ENCODE measurements around the gene STEAP1B.

Gene STEAP1B

DNA sequence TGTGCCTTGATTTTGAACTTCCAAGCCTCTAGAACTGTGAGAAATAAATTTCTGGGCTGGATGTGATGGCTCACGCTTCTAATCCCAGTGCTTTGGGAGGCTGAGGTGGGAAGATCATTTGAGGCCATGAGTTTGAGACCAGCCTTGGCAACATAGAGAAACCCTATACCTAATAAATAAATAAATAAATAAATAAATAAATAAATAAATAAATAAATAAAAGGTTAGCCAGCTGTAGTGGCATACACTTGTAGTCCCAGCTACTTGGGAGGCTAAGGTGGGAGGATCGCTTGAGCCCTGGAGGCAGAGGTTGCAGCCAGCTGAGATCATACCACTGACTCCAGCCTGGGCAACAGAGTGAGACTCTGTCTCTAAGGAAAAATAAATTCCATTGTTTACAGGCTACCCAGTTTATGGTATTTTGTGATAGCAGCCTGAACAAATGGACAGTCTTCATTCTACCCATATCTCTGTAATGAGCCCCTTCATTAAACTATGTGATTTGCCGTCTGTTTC, 67.7 kb downstream of the STEAP1B start:
- DNase-seq (ENCODE audit: low read depth, low spot score), result no peak

GRCh38 chr7:22430457-22430856, 69.5 kb downstream of the STEAP1B start:
- no peak for DNase-seq (ENCODE audit: low read depth, low spot score)

GRCh38 chr7:22429386-22429785, 70.6 kb downstream of the STEAP1B start:
- DNase-seq (ENCODE audit: low read depth, low spot score), result no peak

- no peak for DNase-seq (ENCODE audit: low read depth, low spot score)
These were observed 72.1 kb downstream of the STEAP1B start for GRCh38 chr7:22427855-22428254.

DNA sequence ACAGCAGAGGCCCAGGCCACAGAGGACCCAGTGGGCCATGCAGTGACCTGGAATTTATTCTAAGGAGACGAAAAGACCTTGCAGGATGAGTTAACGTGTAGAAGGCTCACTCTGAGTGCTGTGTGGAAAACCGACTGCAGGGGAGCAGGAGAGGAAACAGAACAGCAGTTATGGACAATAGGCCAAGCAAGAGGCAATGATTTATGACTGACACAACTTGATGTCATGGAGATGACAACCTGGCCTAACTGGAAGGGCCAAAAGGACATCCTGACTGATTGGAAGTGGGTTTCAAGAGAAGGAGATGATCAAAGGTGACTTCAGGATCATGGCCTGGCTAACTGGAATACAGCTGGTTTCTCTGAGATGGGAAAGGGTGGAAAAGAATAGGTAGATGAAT, 72.9 kb downstream of the STEAP1B start:
- no peak for DNase-seq (ENCODE audit: low read depth, low spot score)

GRCh38 chr7:22426463-22427094, 73.4 kb downstream of the STEAP1B start:
- DNase-seq (ENCODE audit: low read depth, low spot score), result no peak

- DNase-seq (ENCODE audit: low read depth, low spot score), result no peak
These were observed 74.6 kb downstream of the STEAP1B start for GRCh38 chr7:22425361-22425760.

DNA sequence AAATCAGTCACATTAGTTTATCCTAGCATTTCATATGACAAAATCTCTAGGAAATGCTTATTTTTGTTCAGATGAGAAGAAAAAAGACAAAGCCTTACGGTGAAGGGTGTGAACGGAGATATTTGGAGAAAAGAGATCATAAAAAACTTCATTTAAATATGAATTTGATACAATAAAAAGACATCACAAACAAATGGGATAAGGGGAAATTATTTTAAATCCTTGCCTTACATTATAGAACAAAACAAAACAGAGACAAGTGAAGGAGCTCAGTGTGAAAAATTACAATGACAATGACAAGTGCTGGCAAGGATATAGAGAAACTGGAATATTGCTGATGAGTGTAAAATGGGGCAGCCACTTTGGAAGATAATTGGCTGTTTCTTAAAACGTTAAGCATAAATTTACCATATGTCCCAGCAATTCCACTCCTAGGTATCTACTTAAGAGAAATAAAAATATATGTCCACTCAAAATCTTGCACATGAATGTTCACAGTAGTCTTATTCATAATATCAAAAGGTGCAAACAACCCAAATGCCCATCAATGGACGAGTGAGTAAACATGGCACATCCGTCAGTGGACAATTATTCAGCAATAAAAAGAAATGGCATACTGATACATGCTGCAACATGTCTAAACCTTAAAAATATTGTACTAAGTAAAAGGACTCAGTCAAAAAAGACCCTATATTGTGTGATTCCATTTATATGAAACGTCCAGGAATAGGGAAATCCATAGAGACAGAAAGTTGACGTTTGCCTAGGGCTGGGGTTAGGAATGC, 77.0 kb downstream of the STEAP1B start:
- no peak for DNase-seq (ENCODE audit: low read depth, low spot score)

DNA sequence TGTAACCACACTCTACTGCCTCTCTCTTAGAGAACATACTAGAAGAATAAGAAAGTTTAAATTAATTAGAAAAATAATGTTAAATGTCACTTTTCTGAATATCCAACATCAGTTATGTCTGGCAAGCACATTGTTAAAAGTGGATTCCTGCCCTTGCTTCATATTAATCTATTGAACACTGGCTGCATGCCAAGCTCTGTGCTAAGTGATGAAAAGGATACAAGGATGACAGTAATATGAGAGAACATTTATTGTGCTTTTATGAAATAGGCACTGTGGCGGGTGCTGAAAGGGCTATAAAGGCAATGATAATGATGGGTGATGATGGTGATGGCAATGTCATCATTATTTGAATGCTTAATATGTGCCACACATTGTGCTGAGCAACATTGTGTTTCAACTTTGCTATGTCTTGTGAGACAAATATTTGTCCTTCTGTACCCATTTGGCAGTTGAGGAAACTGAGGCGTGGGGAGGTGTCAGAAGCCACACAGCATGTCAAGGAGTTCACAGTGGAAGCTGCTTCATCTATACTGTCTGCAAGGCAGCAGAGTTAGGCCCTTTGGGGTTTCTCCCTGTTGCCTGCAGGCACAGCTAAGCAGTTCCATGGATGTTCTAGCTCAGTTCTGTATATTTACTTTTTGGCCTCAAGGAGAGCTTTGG, 78.9 kb downstream of the STEAP1B start:
- DNase-seq (ENCODE audit: low read depth, low spot score), result no peak

DNA sequence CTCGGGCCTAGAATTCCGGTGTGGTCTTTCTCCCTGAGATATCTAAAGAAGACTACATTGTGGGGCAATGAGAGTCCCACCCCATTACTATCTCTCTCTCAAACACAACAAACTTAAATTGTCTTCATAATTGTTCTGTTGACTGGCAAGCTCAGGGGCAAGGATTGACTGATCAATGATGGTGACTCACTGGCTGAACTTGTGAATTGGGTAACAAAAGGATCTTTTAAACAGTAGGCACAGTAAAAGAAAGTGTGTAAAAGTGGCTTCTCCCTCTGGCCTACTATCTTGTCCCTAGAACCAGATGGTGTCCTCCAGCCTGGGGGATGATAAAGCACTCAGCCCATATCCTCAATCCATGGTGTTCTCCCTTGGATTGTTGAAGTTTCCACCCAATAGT, 80.0 kb downstream of the STEAP1B start:
- no peak for DNase-seq (ENCODE audit: low read depth, low spot score)

GRCh38 chr7:22419488-22419887, 80.5 kb downstream of the STEAP1B start:
- DNase-seq (ENCODE audit: low read depth, low spot score), result no peak

DNA sequence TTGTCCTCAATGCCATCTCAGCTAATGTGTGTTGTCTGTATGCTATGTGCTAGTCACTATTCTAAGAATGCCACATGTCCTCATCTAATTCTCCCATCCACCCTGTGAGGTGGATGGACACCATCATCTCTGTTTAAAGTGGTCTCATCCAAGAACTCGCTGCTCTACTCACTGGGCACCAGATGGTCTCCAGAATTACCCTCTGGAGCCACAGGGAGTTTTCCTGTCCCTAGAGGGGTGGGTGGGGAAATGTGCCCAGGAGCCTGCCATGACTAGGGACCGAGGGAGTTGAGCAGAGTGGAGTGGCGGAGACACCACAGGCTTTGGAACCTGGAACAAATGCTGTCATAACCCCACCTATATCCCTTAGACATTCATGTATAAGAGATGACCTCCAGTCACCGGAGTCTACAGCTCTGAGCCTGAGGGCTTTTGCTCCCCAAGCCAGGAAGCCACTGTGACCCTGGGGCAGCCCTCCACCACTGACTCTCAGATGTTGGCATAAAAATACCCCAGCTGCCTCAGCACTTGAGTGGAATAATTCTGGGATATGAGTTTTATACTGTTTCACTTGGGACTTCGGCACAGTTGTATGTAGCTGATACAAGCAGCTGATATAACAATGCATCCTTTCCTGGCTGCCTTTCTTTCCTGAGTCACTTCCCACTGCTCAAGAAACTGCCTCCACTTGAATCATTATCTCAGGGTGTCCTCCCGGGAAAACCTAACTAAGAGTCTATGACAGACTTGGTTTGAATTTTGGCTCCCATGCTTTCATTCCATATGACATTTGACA, 81.5 kb downstream of the STEAP1B start:
- DNase-seq (ENCODE audit: low read depth, low spot score), result no peak

GRCh38 chr7:22417841-22418240, 82.1 kb downstream of the STEAP1B start:
- no peak for DNase-seq (ENCODE audit: low read depth, low spot score)

GRCh38 chr7:22417349-22417748, 82.6 kb downstream of the STEAP1B start:
- no peak for DNase-seq (ENCODE audit: low read depth, low spot score)

- no peak for DNase-seq (ENCODE audit: low read depth, low spot score)
These were observed 85.6 kb downstream of the STEAP1B start for GRCh38 chr7:22414424-22414823.

DNA sequence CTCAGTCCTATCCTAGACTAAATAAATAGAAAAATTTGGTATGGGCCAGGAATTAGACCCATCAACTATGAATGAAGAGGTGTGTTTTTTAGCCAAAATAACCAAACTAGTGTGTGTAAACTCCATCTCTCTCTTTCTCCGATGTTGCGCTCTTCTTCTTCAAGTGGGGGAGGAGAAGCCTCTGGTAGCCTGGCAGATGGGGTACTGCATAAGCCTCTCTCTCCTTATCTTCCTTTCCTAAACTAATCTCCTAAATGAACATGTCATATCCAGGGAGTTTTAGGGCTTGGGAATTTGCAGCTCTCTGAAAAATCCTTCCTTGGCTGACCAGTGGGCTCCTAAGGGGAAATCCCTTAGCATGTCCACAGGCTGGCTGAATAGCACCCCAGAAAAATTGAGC, 86.8 kb downstream of the STEAP1B start:
- DNase-seq (ENCODE audit: low read depth, low spot score), result no peak

- no peak for DNase-seq (ENCODE audit: low read depth, low spot score)
These were observed 87.9 kb downstream of the STEAP1B start for GRCh38 chr7:22411977-22412693.

- DNase-seq (ENCODE audit: low read depth, low spot score), result no peak
These were observed 93.3 kb downstream of the STEAP1B start for GRCh38 chr7:22406715-22407114.

GRCh38 chr7:22404421-22405023, 95.5 kb downstream of the STEAP1B start:
- DNase-seq (ENCODE audit: low read depth, low spot score), result no peak

GRCh38 chr7:22403344-22403743, 96.6 kb downstream of the STEAP1B start:
- no peak for DNase-seq (ENCODE audit: low read depth, low spot score)

GRCh38 chr7:22402250-22402649, 97.7 kb downstream of the STEAP1B start:
- DNase-seq (ENCODE audit: low read depth, low spot score), result no peak
